Dendritic cell treated with granulocyte-macrophage colony-stimulating factor and Interleukin-4, amounts not matched to agents 40 ng/mL and 50 ng/mL, for 4 days (primary cell): ENCODE results near the gene KRTCAP2.
"Not testable (repeated sequence)": the region's sequence is repeated elsewhere in the genome, so short reads cannot be mapped to it uniquely, and the experiment has no call there.

Experiments
- H3K27ac Mint-ChIP-seq: one replicate; pipeline ENCODE4 v1.8.0; 2022; ENCODE audit warnings: mild to moderate bottlenecking, mixed read lengths
- H3K27me3 Mint-ChIP-seq: one replicate; pipeline ENCODE4 v1.8.0; 2022; ENCODE audit warnings: mild to moderate bottlenecking, mixed read lengths
- H3K36me3 Mint-ChIP-seq: one replicate; pipeline ENCODE4 v1.8.0; 2022; ENCODE audit warnings: low read depth, mixed read lengths
- H3K4me1 Mint-ChIP-seq: one replicate; pipeline ENCODE4 v1.8.0; 2022; ENCODE audit warnings: low read depth, mixed read lengths
- H3K4me3 Mint-ChIP-seq: one replicate; pipeline ENCODE4 v1.8.0; 2022; ENCODE audit warnings: mild to moderate bottlenecking, moderate library complexity, mixed read lengths
- H3K9me3 Mint-ChIP-seq: one replicate; pipeline ENCODE4 v1.8.0; 2022; ENCODE audit warnings: mixed read lengths
- intact Hi-C: fragments of 100-400 bp; cut with micrococcal nuclease; formaldehyde crosslinking; loops from one replicate; pipeline ENCODE4 v1.15.0; 2022

The KRTCAP2 gene

DNA sequence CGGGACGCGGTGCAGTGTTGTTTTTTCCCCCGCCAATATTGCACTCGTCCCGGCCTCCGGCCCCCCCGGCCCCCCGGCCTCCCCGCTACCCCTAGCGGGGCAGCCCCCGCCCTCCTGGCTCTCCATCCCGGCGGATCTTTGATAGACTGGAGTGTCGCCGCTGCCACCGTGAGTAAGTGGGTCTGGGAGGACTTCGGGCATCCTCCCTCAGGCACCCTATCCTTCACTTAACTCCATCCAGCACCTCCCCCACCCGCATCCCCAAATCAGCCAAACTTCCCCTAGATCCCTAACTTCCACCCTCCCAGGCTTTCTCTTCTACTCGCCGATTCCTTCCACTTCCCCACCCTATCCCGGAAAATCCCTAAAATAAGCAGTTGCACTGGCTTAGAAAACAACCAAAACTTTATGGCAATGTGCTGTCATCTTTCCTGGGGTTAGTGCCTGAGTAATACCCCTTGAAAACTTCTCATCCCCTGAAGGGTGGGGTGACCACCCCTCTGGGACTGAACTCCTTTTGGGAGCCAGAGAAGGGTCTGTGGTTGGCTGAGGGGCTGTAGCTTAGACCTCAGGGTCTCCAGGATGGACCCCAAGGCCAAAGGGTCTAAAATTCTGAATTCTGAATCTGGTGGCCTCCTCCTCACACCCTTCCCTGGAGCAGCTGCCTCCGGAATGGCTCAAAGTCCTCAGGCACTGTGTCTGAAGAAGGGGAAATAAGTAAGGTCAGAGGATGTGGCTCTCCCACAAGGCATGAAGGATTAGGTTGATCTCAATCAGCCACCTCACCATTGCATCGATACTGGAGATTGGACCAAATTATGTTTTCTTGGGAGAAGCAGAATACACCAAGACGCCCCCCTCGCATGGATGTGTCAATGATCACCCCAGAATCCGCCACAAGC is 22.3 kb upstream of the KRTCAP2 start:
- Mint-ChIP-seq H3K36me3 (peaks cover 19% of the 10 kb centered on the region), H3K9me3 (no peaks in the 10 kb centered on the region), H3K4me3 (peak overlapping the region; percentile 67), H3K4me1 (peaks cover 41% of the 10 kb centered on the region), H3K27me3 (peaks cover 22% of the 10 kb centered on the region), H3K27ac (peak overlapping the region; percentile 93)
- intact Hi-C loops: no loop called here

DNA sequence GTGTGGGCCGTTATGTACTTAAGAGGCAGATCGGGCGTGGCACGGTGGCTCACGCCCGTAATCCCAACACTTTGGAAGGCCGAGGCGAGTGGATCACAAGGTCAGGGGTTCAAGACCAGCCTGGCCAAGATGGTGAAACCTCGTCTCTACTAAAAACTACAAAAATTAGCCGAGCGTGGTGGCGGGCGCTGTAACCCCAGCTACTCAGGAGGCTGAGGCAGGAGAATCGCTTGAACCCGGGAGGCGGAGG is 20.8 kb upstream of the KRTCAP2 start:
- intact Hi-C loops: loop anchor here (2.0 kb wide), 1 partner anchor 17 kb away; no protein-coding TSS in a partner anchor
- H3K36me3 Mint-ChIP-seq: peaks cover 19% of the 10 kb centered on the region
- peaks cover 19% of the 10 kb centered on the region for H3K27me3 Mint-ChIP-seq
- H3K27ac Mint-ChIP-seq: peak overlapping the region; percentile 93
- not testable (repeated sequence) for H3K9me3 Mint-ChIP-seq
- peaks cover 41% of the 10 kb centered on the region for H3K4me1 Mint-ChIP-seq
- H3K4me3 Mint-ChIP-seq: peak overlapping the region; percentile 75

- Mint-ChIP-seq H3K36me3 (peaks cover 19% of the 10 kb centered on the region), H3K27ac (peak overlapping the region; percentile 93), H3K27me3 (peaks cover 19% of the 10 kb centered on the region), H3K4me1 (peaks cover 41% of the 10 kb centered on the region), H3K4me3 (peak overlapping the region; percentile 75), H3K9me3 (no peaks in the 10 kb centered on the region)
- intact Hi-C loops: loop anchor here (2.0 kb wide), 1 partner anchor 17 kb away; no protein-coding TSS in a partner anchor
Observed at GRCh38 chr1:155193275-155193990, 20.3 kb upstream of the KRTCAP2 start.

- Mint-ChIP-seq H3K36me3 (peaks cover 11% of the 10 kb centered on the region), H3K27ac (peak overlapping the region; percentile 93), H3K4me1 (peaks cover 48% of the 10 kb centered on the region), H3K4me3 (peak overlapping the region; percentile 32), H3K27me3 (peaks cover 26% of the 10 kb centered on the region), H3K9me3 (no peaks in the 10 kb centered on the region)
- intact Hi-C loops: loop anchor here (2.0 kb wide), 1 partner anchor 16 kb away; no protein-coding TSS in a partner anchor
Observed at GRCh38 chr1:155192346-155193274, 19.5 kb upstream of the KRTCAP2 start.

GRCh38 chr1:155191904-155192303 is 18.8 kb upstream of the KRTCAP2 start:
- Mint-ChIP-seq H3K36me3 (peaks cover 4% of the 10 kb centered on the region), H3K9me3 (no peaks in the 10 kb centered on the region), H3K4me3 (no peak overlapping the region), H3K27me3 (peaks cover 31% of the 10 kb centered on the region), H3K4me1 (peaks cover 53% of the 10 kb centered on the region), H3K27ac (peak overlapping the region; percentile 93)
- intact Hi-C loops: loop anchor here (2.0 kb wide), 1 partner anchor 15 kb away; no protein-coding TSS in a partner anchor

DNA sequence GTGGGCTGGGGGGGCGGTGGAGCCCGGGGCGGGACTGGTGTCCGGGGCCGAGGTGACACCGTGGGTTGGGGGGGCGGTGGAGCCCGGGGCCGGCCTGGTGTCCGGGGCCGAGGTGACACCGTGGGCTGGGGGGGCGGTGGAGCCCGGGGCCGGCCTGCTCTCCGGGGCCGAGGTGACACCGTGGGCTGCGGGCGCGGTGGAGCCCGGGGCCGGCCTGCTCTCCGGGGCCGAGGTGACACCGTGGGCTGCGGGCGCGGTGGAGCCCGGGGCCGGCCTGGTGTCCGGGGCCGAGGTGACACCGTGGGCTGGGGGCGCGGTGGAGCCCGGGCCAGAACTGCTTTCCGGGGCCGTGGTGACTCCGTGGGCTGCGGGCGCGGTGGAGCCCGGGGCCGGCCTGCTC is 16.8 kb upstream of the KRTCAP2 start:
- intact Hi-C loops, H3K36me3 Mint-ChIP-seq, H3K4me3 Mint-ChIP-seq, H3K27ac Mint-ChIP-seq, H3K9me3 Mint-ChIP-seq: not testable (repeated sequence)
- peaks cover 23% of the 10 kb centered on the region for H3K27me3 Mint-ChIP-seq
- peaks cover 63% of the 10 kb centered on the region for H3K4me1 Mint-ChIP-seq

DNA sequence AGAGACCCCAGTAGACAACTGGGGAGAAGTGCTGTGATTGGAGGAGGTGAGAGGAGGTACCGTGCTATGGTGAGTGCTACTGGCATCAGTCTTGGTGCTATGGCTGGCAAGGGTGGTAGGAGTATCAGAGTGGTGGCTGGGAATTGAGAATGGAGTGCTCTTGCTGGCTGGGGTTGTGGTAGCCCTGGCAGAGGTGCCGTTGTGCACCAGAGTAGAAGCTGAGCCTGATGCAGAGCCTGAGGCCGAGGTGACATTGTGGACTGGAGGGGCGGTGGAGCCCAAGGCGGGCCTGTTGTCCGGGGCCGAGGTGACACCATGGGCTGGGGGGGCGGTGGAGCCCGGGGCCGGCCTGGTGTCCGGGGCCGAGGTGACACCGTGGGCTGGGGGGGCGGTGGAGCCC is 15.2 kb upstream of the KRTCAP2 start:
- peak overlapping the region; percentile 54 for H3K27ac Mint-ChIP-seq
- H3K4me3 Mint-ChIP-seq: no peak overlapping the region
- intact Hi-C loops: no loop called here
- peaks cover 62% of the 10 kb centered on the region for H3K4me1 Mint-ChIP-seq
- H3K36me3 Mint-ChIP-seq: no peaks in the 10 kb centered on the region
- no peaks in the 10 kb centered on the region for H3K9me3 Mint-ChIP-seq
- peaks cover 20% of the 10 kb centered on the region for H3K27me3 Mint-ChIP-seq

DNA sequence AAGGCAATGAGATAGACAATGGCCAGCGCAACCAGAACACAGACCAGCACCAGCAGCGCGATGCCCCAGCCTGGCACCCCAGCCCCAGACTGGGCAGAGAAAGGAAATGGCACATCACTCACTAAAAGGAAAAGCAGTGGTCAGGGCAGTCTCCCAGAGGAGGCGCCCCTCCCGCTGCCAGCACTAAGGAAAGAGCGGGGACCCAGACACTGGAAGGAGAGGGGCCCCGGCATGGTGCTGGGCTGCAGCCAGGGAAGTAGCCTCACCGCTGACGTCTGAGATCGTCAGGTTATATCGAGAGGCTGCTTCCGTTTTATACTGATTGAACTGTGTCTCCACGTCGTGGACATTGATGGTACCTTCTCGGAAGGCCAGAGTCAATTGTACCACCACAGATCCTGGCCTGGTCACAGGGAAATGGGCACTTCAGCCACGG is 14.4 kb upstream of the KRTCAP2 start:
- H3K4me3 Mint-ChIP-seq: no peak overlapping the region
- intact Hi-C loops: no loop called here
- H3K27ac Mint-ChIP-seq: peak overlapping the region; percentile 83
- H3K9me3 Mint-ChIP-seq: no peaks in the 10 kb centered on the region
- no peaks in the 10 kb centered on the region for H3K36me3 Mint-ChIP-seq
- peaks cover 22% of the 10 kb centered on the region for H3K27me3 Mint-ChIP-seq
- H3K4me1 Mint-ChIP-seq: peaks cover 57% of the 10 kb centered on the region

- Mint-ChIP-seq H3K9me3 (no peaks in the 10 kb centered on the region), H3K4me1 (peaks cover 57% of the 10 kb centered on the region), H3K36me3 (no peaks in the 10 kb centered on the region), H3K4me3 (no peak overlapping the region), H3K27ac (peak overlapping the region; percentile 83), H3K27me3 (peaks cover 23% of the 10 kb centered on the region)
- intact Hi-C loops: no loop called here
Observed at GRCh38 chr1:155186794-155187455, 13.8 kb upstream of the KRTCAP2 start.

GRCh38 chr1:155186067-155186793 is 13.1 kb upstream of the KRTCAP2 start:
- intact Hi-C loops: no loop called here
- peaks cover 63% of the 10 kb centered on the region for H3K4me1 Mint-ChIP-seq
- H3K27me3 Mint-ChIP-seq: peaks cover 27% of the 10 kb centered on the region
- no peaks in the 10 kb centered on the region for H3K36me3 Mint-ChIP-seq
- peak overlapping the region; percentile 83 for H3K27ac Mint-ChIP-seq
- H3K4me3 Mint-ChIP-seq: no peak overlapping the region
- no peaks in the 10 kb centered on the region for H3K9me3 Mint-ChIP-seq

DNA sequence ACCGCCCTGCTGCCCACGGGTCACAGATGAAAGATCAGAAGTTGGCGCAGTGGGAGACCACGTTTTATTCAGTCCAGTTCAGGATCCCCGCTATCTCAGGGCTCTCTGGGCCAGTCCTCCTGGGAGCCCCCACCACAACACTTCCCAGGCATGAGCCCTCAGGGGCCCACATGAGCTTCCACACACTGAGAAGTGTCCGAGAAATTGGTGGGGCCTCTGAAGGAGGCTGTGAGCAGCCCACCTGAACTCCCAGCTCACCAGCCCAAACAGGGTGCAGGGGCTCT is 12.6 kb upstream of the KRTCAP2 start:
- intact Hi-C loops: no loop called here
- Mint-ChIP-seq H3K9me3 (no peaks in the 10 kb centered on the region), H3K4me1 (peaks cover 65% of the 10 kb centered on the region), H3K27me3 (peaks cover 27% of the 10 kb centered on the region), H3K36me3 (no peaks in the 10 kb centered on the region), H3K27ac (peak overlapping the region; percentile 83), H3K4me3 (peak overlapping the region; percentile 28)

GRCh38 chr1:155184835-155185782 is 12.0 kb upstream of the KRTCAP2 start:
- H3K27ac Mint-ChIP-seq: peak overlapping the region; percentile 83
- no peaks in the 10 kb centered on the region for H3K9me3 Mint-ChIP-seq
- H3K4me1 Mint-ChIP-seq: peaks cover 65% of the 10 kb centered on the region
- intact Hi-C loops: no loop called here
- H3K27me3 Mint-ChIP-seq: peaks cover 27% of the 10 kb centered on the region
- H3K4me3 Mint-ChIP-seq: peak overlapping the region; percentile 28
- no peaks in the 10 kb centered on the region for H3K36me3 Mint-ChIP-seq
